ENCODE results near the gene MSS51.
"Not testable (repeated sequence)": the region's sequence is repeated elsewhere in the genome, so short reads cannot be mapped to it uniquely, and the experiment has no call there.

MSS51 gene

GRCh38 chr10:73413528-73414229, 19.7 kb downstream of the MSS51 start, which contains the start of gene ANXA7:
Gene ANXA7, minus strand, starts transcription at chr10:73414058. Its CDS starts 13,202 bp downstream, at chr10:73400856.
- peak; percentile 90 for DNase-seq

GRCh38 chr10:73413108-73413527, 20.2 kb downstream of the MSS51 start:
- DNase-seq: no peak

GRCh38 chr10:73410897-73411296, 22.5 kb downstream of the MSS51 start:
- DNase-seq: no peak

GRCh38 chr10:73408978-73409521, 24.3 kb downstream of the MSS51 start:
- DNase-seq: peak; percentile 13

GRCh38 chr10:73408061-73408460, 25.3 kb downstream of the MSS51 start:
- no peak for DNase-seq

DNA sequence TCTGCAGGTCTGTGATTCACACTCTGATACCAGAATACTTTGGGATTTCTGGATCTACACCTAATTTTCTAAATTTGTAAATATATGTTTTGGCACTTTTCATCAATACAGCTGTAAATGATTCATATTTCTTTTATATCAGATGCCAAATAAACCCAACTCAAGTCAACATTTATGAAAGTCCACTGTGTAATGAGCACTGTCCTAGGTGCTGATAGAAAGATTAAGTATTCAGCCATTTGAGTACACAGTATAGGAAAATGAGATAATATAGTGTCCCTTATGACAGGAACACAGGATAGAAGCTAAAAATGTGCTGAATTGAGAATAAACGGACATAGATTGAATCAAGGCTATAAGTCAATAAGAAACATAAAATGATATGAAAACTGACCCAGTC, 25.9 kb downstream of the MSS51 start:
- DNase-seq: no peak

GRCh38 chr10:73406846-73407245, 26.5 kb downstream of the MSS51 start:
- DNase-seq: no peak

- no peak for DNase-seq
These were observed 27.8 kb downstream of the MSS51 start for GRCh38 chr10:73405556-73405955.

DNA sequence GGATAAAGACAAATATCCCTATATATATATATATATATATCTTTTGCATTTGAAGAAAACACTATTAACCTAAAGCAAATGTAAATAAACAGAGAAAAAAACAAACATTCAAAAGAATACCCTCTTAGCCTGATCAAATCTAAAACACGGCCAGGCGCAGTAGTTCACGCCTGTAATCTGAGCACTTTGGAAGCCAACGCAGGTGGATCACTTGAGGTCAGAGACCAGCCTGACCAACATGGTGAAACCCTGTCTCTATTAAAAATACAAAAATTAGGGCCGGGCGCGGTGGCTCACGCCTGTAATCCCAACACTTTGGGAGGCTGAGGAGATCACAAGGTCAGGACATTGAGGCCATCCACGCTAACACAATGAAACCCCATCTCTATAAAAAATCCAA, 28.7 kb downstream of the MSS51 start:
- DNase-seq: no peak

- no peak for DNase-seq
These were observed 31.7 kb downstream of the MSS51 start for GRCh38 chr10:73401636-73402035.

DNA sequence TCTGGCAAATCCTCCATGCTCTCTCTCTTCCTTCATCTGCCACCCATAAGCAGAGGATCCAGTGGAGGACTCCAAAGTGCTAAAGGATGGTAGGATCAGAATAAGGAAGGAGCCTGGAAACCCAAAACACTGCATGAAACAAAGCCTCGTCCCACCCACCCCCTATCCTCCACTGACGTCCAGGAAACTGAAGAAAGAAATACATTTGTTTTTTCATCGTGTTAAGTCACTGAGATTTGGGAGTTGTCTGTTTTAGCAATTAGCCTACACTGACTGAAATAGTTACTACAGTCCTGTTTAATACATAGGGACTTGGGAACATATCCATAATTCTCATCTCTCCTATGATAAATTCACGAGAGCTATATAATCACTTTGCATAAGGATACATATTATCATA, 34.3 kb downstream of the MSS51 start:
- no peak for DNase-seq

DNA sequence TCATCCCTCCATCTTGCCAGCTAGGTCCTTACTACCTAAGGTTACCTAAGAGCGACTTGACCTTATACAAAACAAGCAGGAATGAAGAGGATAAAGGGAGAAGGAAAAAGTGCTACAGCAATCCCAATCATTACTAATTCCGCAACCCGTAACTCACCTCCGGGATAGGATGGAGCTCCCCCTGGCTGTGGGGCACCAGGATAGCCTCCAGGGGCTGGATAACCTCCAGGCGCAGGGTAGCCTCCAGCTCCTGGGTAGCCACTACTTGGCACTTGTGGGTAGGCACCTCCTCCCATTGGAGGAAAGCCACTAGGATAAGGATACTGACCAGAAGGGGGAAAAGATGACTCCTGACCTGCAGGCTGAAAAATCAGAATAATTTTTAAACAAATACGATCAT, 35.3 kb downstream of the MSS51 start:
- DNase-seq: no peak

- not testable (repeated sequence) for DNase-seq
These were observed 39.0 kb downstream of the MSS51 start for GRCh38 chr10:73394325-73394724.

- no peak for DNase-seq
These were observed 45.1 kb downstream of the MSS51 start for GRCh38 chr10:73388228-73388627.

DNA sequence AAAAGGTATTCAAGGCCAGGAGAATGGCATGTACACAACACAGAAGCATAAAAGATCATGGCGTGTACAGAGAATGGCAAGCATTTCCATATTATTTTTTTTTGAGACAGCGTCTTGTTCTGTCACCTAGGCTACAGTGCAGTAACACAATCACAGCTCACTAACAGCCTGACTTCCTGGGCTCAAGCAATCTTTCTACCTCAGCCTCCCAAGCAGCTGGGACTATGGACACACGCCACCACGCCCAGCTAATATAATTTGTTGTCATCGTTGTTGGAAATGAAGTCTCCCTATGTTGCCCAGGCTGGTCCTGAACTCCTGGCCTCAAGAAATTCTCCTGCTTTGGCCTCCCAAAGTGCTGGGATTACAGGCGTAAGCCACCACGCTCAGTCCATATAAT, 46.8 kb downstream of the MSS51 start:
- DNase-seq: no peak

DNA sequence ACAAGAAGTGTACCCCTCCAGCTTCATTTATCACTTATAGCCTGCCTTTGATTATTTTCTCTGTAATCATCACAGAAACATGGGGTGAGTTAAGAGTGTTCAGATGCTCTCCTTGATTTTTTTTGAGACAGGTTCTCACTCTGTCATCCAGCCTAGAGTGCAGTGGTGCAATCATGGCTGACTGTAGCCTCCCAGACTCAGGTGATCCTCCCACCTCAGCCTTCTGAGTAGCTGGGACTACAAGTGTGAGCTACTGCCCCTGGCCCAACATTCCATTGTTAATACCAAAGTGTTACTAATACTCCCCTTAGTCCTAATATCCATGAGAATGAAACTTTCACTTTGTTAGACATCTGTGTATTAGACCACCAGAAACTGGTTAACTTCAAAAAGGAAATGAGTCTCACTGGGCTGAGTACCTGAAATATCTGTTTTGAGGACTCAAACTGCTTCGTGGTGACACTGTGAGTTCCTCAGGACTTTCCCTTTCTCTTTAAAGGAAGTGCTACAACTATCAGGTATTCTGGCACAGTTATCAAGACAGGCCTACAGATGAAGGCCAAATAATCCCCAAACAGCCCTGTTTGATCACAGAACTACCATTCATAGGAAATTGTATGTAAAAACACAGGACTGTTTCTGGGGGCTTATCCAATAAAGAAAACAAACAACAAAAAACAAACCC, 54.2 kb downstream of the MSS51 start:
- DNase-seq: no peak

DNA sequence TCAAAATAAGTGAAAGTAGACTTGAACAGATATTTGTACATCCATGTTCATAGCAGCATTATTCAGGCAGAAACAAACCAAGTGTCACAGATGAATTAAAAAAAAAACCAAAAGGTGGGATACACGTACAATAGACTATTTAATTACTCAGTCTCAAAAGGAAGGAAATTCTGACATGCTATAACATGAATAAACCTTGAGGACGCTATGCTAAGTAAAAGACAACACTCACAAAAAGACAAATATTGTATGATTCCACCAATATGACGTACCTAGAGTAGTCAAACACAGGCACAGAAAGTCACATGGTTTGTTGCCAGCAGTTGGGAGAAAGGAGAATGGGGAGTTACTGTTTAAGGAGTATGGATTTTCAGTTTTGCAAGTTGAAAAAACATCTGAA, 56.7 kb downstream of the MSS51 start:
- DNase-seq: no peak
